PC-3 (cell line): ENCODE data around the gene PDLIM5. TPM values are rescaled to one million over a fixed set of nuclear protein-coding genes. Genes with fewer than 3 reads are reported as not detected.

Experiments
- ATAC-seq: fragments of 200-7000 bp; cut with Tn5 transposase; 2 replicates; pipeline ENCODE4 v1.9.1; 2020; ENCODE audit warnings: mild to moderate bottlenecking, moderate library complexity
- BruUV-seq: library from RNA; stranded (reverse); fragments of 400-500 nt; replicated peaks from 2 replicates; lab custom pipeline; 2021; lab: Mats Ljungman, UMichigan
- CTCF ChIA-PET: fragments of 300-600 bp; sonication (Branson Sonifier 250); formaldehyde crosslinking; loops from one replicate; lab custom pipeline; 2022; ENCODE audit warnings: antibody characterized with exemption; lab: Charles Lee
- POLR2A ChIA-PET: fragments of 300-600 bp; sonication (Branson Sonifier 250); formaldehyde crosslinking; loops from one replicate; lab custom pipeline; 2022; ENCODE audit warnings: antibody characterized with exemption; ENCODE audit not compliant: unreplicated experiment; lab: Charles Lee
- DNase-seq: peaks from one replicate; pipeline ENCODE4 v3.0.0-alpha.2; 2015
- H2AFZ ChIP-seq: fragments of 300-600 bp; sonication (generic); 2 replicates; pipeline ENCODE4 v1.6.0; 2016; ENCODE audit warnings: antibody characterized with exemption, low read length
- H3F3A ChIP-seq: fragments of 300-600 bp; sonication (generic); one replicate; pipeline ENCODE4 v1.6.0; 2017; ENCODE audit warnings: antibody characterized with exemption, low read length, control low read depth, mild to moderate bottlenecking; ENCODE audit not compliant: unreplicated experiment
- H3K27ac ChIP-seq: fragments of 300-600 bp; sonication (generic); 2 replicates; pipeline ENCODE4 v1.5.1; 2016; ENCODE audit warnings: mild to moderate bottlenecking, low read length
- H3K27me3 ChIP-seq: fragments of 300-600 bp; sonication (generic); 2 replicates; pipeline ENCODE4 v1.6.1; 2016; ENCODE audit warnings: low read length, mixed read lengths
- H3K36me3 ChIP-seq: fragments of 300-600 bp; sonication (generic); 2 replicates; pipeline ENCODE4 v1.6.1; 2016; ENCODE audit warnings: low read depth, mixed run types, low read length, mixed read lengths
- H3K4me1 ChIP-seq: fragments of 300-600 bp; sonication (generic); 2 replicates; pipeline ENCODE4 v1.5.1; 2016; ENCODE audit warnings: low read length; ENCODE audit not compliant: insufficient read depth
- H3K4me2 ChIP-seq: fragments of 300-600 bp; sonication (generic); 2 replicates; pipeline ENCODE4 v1.6.0; 2016; ENCODE audit warnings: low read length
- H3K4me3 ChIP-seq: fragments of 300-600 bp; sonication (generic); 2 replicates; pipeline ENCODE4 v1.5.1; 2016; ENCODE audit warnings: mild to moderate bottlenecking, low read length, mixed read lengths
- H3K79me2 ChIP-seq: fragments of 300-600 bp; sonication (generic); 2 replicates; pipeline ENCODE4 v1.6.1; 2017; ENCODE audit warnings: low read length, mixed read lengths
- H3K9ac ChIP-seq: fragments of 300-600 bp; sonication (generic); 2 replicates; pipeline ENCODE4 v1.6.0; 2016; ENCODE audit warnings: mild to moderate bottlenecking, low read length
- H3K9me2 ChIP-seq: fragments of 300-600 bp; sonication (generic); replicated peaks from 2 replicates; pipeline ENCODE4 v1.6.1; 2016; ENCODE audit warnings: mixed run types, low read length, mixed read lengths
- H3K9me3 ChIP-seq: fragments of 300-600 bp; sonication (generic); 2 replicates; pipeline ENCODE4 v1.6.1; 2016; ENCODE audit warnings: low read length, mixed read lengths
- H4K20me1 ChIP-seq: fragments of 300-600 bp; sonication (generic); 2 replicates; pipeline ENCODE4 v1.6.1; 2016; ENCODE audit warnings: low read length, mixed read lengths
- EZH2 ChIP-seq: fragments of 300-600 bp; sonication (generic); IDR thresholded peaks from one replicate; pipeline ENCODE4 v1.6.1; 2017; ENCODE audit warnings: antibody characterized with exemption, mild to moderate bottlenecking, low read length; ENCODE audit not compliant: unreplicated experiment
- EZH2phosphoT487 ChIP-seq: fragments of 300-600 bp; sonication (generic); IDR thresholded peaks from 2 replicates; pipeline ENCODE4 v1.6.1; 2018; ENCODE audit warnings: mild to moderate bottlenecking, antibody characterized with exemption, low read length, borderline replicate concordance
- intact Hi-C: fragments of 100-400 bp; cut with micrococcal nuclease; formaldehyde crosslinking; loops from 2 replicates; pipeline ENCODE4 v1.9.0; 2023
- total RNA-seq: library from RNA; depleted of rRNA; stranded (reverse); fragments of >200 nt; gene quantifications from 2 replicates; pipeline ENCODE4 v1.2.3, GENCODE V29; 2014
- TF ChIP-seq, protein P1 (sequence below): fragments of 300-600 bp; sonication (generic); conservative IDR thresholded peaks from 2 replicates; pipeline ENCODE4 v1.5.1; 2017; ENCODE audit warnings: antibody characterized with exemption, low read depth, mild to moderate bottlenecking, low read length

Gene PDLIM5
- total RNA-seq, 1 experiment from 2014 or later, result 57.8 TPM

DNA sequence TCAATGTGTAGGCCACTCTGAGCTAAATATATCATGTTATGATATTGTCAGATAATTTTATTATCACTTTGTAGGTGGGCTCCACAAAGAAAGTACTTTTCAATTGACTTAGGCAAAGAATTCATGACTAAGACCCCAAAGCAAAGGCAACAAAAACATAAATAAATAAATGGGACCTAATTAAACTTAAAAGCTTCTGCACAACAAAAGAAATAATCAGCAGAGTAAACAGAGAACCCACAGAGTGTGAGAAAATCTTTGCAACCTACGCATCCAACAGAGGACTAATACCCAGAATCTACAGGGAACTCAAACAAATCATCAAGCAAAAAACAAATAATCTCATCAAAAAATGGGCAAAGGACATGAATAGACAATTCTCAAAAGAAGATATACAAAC is 15.2 kb upstream of the PDLIM5 start:
- H3K9me3 ChIP-seq, result no peaks in the 10 kb centered on the region
- DNase-seq, result no peak
- TF ChIP-seq EZH2, result no peak
- TF ChIP-seq, protein P1, sequence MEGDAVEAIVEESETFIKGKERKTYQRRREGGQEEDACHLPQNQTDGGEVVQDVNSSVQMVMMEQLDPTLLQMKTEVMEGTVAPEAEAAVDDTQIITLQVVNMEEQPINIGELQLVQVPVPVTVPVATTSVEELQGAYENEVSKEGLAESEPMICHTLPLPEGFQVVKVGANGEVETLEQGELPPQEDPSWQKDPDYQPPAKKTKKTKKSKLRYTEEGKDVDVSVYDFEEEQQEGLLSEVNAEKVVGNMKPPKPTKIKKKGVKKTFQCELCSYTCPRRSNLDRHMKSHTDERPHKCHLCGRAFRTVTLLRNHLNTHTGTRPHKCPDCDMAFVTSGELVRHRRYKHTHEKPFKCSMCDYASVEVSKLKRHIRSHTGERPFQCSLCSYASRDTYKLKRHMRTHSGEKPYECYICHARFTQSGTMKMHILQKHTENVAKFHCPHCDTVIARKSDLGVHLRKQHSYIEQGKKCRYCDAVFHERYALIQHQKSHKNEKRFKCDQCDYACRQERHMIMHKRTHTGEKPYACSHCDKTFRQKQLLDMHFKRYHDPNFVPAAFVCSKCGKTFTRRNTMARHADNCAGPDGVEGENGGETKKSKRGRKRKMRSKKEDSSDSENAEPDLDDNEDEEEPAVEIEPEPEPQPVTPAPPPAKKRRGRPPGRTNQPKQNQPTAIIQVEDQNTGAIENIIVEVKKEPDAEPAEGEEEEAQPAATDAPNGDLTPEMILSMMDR, result no peak
- TF ChIP-seq EZH2phosphoT487, result no peak
- no peaks in the 10 kb centered on the region for H3K9me2 ChIP-seq
- BruUV-seq, result no TSS peak
- H3K27ac ChIP-seq, result no peak overlapping the region
- H3K4me3 ChIP-seq, result no peak overlapping the region
- H3F3A ChIP-seq, result no peaks in the 10 kb centered on the region
- no peaks in the 10 kb centered on the region for H3K4me1 ChIP-seq
- ATAC-seq, result no peak
- H3K27me3 ChIP-seq, result no peaks in the 10 kb centered on the region
- no peak overlapping the region for H3K4me2 ChIP-seq
- CTCF ChIA-PET, result no interaction called here
- H3K79me2 ChIP-seq, result no peaks in the 10 kb centered on the region
- intact Hi-C loops, result no loop called here
- POLR2A ChIA-PET, result no interaction called here
- H4K20me1 ChIP-seq, result no peaks in the 10 kb centered on the region
- no peak overlapping the region for H2AFZ ChIP-seq
- no peaks in the 10 kb centered on the region for H3K36me3 ChIP-seq
- no peak overlapping the region for H3K9ac ChIP-seq

GRCh38 chr4:94439606-94440005 is 12.1 kb upstream of the PDLIM5 start:
- BruUV-seq, result no TSS peak
- DNase-seq (no peak), ATAC-seq (no peak)
- H4K20me1 ChIP-seq, result no peaks in the 10 kb centered on the region
- intact Hi-C loops, result no loop called here
- H3K4me3 ChIP-seq, result no peak overlapping the region
- H3K36me3 ChIP-seq, result no peaks in the 10 kb centered on the region
- no peaks in the 10 kb centered on the region for H3K9me2 ChIP-seq
- CTCF ChIA-PET, result no interaction called here
- H2AFZ ChIP-seq, result no peak overlapping the region
- POLR2A ChIA-PET, result no interaction called here
- H3K4me2 ChIP-seq, result no peak overlapping the region
- no peaks in the 10 kb centered on the region for H3F3A ChIP-seq
- no peak overlapping the region for H3K27ac ChIP-seq
- H3K79me2 ChIP-seq, result no peaks in the 10 kb centered on the region
- TF ChIP-seq, protein P1, result no peak
- TF ChIP-seq EZH2, result no peak
- H3K9me3 ChIP-seq, result no peaks in the 10 kb centered on the region
- no peaks in the 10 kb centered on the region for H3K27me3 ChIP-seq
- no peaks in the 10 kb centered on the region for H3K4me1 ChIP-seq
- no peak overlapping the region for H3K9ac ChIP-seq

DNA sequence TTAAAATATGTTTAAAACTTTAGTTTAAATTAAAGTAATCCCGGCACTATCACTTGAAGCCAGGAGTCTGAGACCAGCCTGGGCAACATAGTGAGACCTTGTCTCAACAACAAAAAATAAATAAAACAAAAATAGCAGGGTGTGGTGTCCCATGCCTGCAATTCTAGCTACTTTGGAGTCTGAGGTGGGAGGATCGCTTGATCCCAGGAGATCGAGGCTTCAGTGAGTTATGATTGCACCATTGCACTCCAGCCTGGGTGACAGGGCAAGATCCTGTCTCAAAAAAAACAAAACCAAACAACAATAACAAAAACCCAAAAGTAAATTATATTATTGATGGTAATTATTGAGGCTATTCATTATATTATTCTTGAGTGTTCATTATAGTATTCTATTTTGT is 9.9 kb upstream of the PDLIM5 start:
- ChIA-PET CTCF (no interaction called here), POLR2A (no interaction called here)
- Histone ChIP-seq H2AFZ (no peak overlapping the region), H3K79me2 (no peaks in the 10 kb centered on the region), H3K27ac (no peak overlapping the region), H3K4me1 (peaks cover 10% of the 10 kb centered on the region; the same call in 1 of the 2 replicates), H3K9me2 (no peaks in the 10 kb centered on the region), H3K36me3 (no peaks in the 10 kb centered on the region), H3K9me3 (no peaks in the 10 kb centered on the region), H3F3A (no peaks in the 10 kb centered on the region), H3K27me3 (no peaks in the 10 kb centered on the region), H3K9ac (no peak overlapping the region), H3K4me2 (no peak overlapping the region), H3K4me3 (no peak overlapping the region), H4K20me1 (no peaks in the 10 kb centered on the region)
- intact Hi-C loops, result no loop called here
- DNase-seq (no peak), ATAC-seq (no peak)
- TF ChIP-seq EZH2phosphoT487 (no peak), EZH2 (no peak)
- TF ChIP-seq, protein P1, result no peak
- BruUV-seq, result no TSS peak
